ENCODE data around the gene CELF2. TPM values are rescaled to one million over a fixed set of nuclear protein-coding genes. Genes with fewer than 3 reads are reported as not detected.
A peak's percentile ranks its signal among the peaks of the same experiment; 100 is the strongest.

CELF2 gene
- total RNA-seq, 1 experiment from 2014 or later, result 28.7 TPM

- H3K4me3 Mint-ChIP-seq, result no peak overlapping the region
- Histone ChIP-seq H3T11ph (ENCODE audit: low read length) (no peak overlapping the region), H3K56ac (ENCODE audit: insufficient read length, low read depth, low read length) (no peak overlapping the region), H3K9ac (ENCODE audit: extremely low read depth, insufficient read length, low read length) (no peak overlapping the region), H3K27ac (ENCODE audit: insufficient read length, low read depth, low read length) (no peak overlapping the region), H3K79me1 (ENCODE audit: insufficient read depth, low read depth, low read length, poor library complexity, severe bottlenecking) (no peaks in the 10 kb centered on the region), H3K4me1 (ENCODE audit: insufficient read depth, low read length) (peaks cover 18% of the 10 kb centered on the region; the same call in 1 of the 2 replicates), H3K23me2 (ENCODE audit: insufficient read length, low read depth, low read length, poor library complexity, severe bottlenecking) (no peaks in the 10 kb centered on the region), H4K8ac (replicated peaks; ENCODE audit: insufficient read length, low read depth, low read length) (no peak overlapping the region), H3K4me2 (ENCODE audit: insufficient read depth, insufficient read length, low read length) (no peak overlapping the region), H4K5ac (ENCODE audit: insufficient read length, low read depth, low read length) (no peak overlapping the region), H2BK5ac (ENCODE audit: insufficient read length, low read length) (no peak overlapping the region), H2BK120ac (ENCODE audit: low read depth, low read length, poor library complexity, severe bottlenecking) (no peak overlapping the region), H3K14ac (ENCODE audit: insufficient read depth, low read length) (no peak overlapping the region), H3K4ac (ENCODE audit: low read depth, low read length) (no peak overlapping the region), H2BK20ac (ENCODE audit: low read depth, low read length, poor library complexity, severe bottlenecking) (no peak overlapping the region), H2BK15ac (ENCODE audit: low read depth, low read length) (no peak overlapping the region), H4K91ac (ENCODE audit: insufficient read length, low read depth, low read length) (no peak overlapping the region), H2BK12ac (ENCODE audit: insufficient read length, low read depth, low read length) (no peak overlapping the region), H2AFZ (ENCODE audit: low read length) (no peak overlapping the region), H3K23ac (ENCODE audit: insufficient read length, low read depth, low read length) (no peak overlapping the region), H3K79me2 (ENCODE audit: insufficient read depth, low read length) (0 out of 2 replicates have a peak, but pooled peaks cover 2% of the 10 kb centered on the region), H2AK5ac (ENCODE audit: insufficient read length, low read length) (no peak overlapping the region), H3K9me3 (ENCODE audit: control insufficient read depth, low read depth, low read length) (no peaks in the 10 kb centered on the region), H4K20me1 (ENCODE audit: control insufficient read depth, insufficient read depth, insufficient read length) (no peaks in the 10 kb centered on the region), H3K27me3 (ENCODE audit: insufficient read depth, low read length) (no peaks in the 10 kb centered on the region), H3K18ac (ENCODE audit: insufficient read length, low read depth, low read length) (no peak overlapping the region)
- H3K9me3 Mint-ChIP-seq, result no peaks in the 10 kb centered on the region
- TF ChIP-seq CTCF (conservative IDR thresholded peaks at IDR 0.05), result no peak
- peak overlapping the region in 1 of 3 experiments; percentile 21; a peak in 1 of 7 replicates for H3K27ac Mint-ChIP-seq
- no CpG with 5 or more reads among the region's 3 CpGs for WGBS (ENCODE audit: extremely low coverage, insufficient read length, low lambda C conversion rate)
- no peak for DNase-seq
- H3K36me3 Mint-ChIP-seq (ENCODE audit: insufficient read depth in 1 of 3, low read depth in 3 of 3), result no peaks in the 10 kb centered on the region
- H3K27me3 Mint-ChIP-seq (ENCODE audit: low read depth), result no peaks in the 10 kb centered on the region
- peaks cover 76 to 78% of the 10 kb centered on the region in 2 experiments for H3K4me1 Mint-ChIP-seq
These were observed 132.6 kb downstream of the CELF2 start for GRCh38 chr10:11150231-11150731.
